HUES6 (cell line): ENCODE data around the gene HOXB7.
A peak's percentile ranks its signal among the peaks of the same experiment; 100 is the strongest.

ENCODE experiments used
- H3K27ac ChIP-seq: 2 replicates; pipeline ENCODE4 v1.7.0; 2013; ENCODE audit warnings: low read depth, mild to moderate bottlenecking, low read length, inconsistent platforms
- H3K27me3 ChIP-seq: 2 replicates; pipeline ENCODE4 v1.6.1; 2013; ENCODE audit warnings: low read length; ENCODE audit not compliant: control insufficient read depth, insufficient read depth
- H3K36me3 ChIP-seq: 2 replicates; pipeline ENCODE4 v1.6.1; 2013; ENCODE audit warnings: low read length; ENCODE audit not compliant: control insufficient read depth, insufficient read depth
- H3K4me1 ChIP-seq: 2 replicates; pipeline ENCODE4 v1.6.1; 2013; ENCODE audit warnings: low read length; ENCODE audit not compliant: control insufficient read depth, insufficient read depth
- H3K4me3 ChIP-seq: 2 replicates; pipeline ENCODE4 v1.5.1; 2013; ENCODE audit warnings: low read depth, low read length
- H3K9ac ChIP-seq: one replicate; pipeline ENCODE4 v1.6.1; 2013; ENCODE audit warnings: mild to moderate bottlenecking, low read length
- H3K9me3 ChIP-seq: 2 replicates; pipeline ENCODE4 v1.6.1; 2013; ENCODE audit warnings: low read depth, low read length; ENCODE audit not compliant: control insufficient read depth, insufficient read depth

HOXB7 gene

GRCh38 chr17:48642843-48643696 is 32.3 kb upstream of the HOXB7 start:
- H3K27me3 ChIP-seq = peaks cover 100% of the 10 kb centered on the region
- H3K9me3 ChIP-seq = no peaks in the 10 kb centered on the region
- peak overlapping the region; percentile 40; the same call in 1 of the 2 replicates for H3K4me3 ChIP-seq
- peaks cover 13% of the 10 kb centered on the region for H3K4me1 ChIP-seq
- peak overlapping the region; percentile 43 for H3K9ac ChIP-seq
- no peaks in the 10 kb centered on the region for H3K36me3 ChIP-seq
- H3K27ac ChIP-seq = no peak overlapping the region

- Histone ChIP-seq H3K9me3 (no peaks in the 10 kb centered on the region), H3K4me1 (peaks cover 13% of the 10 kb centered on the region), H3K36me3 (no peaks in the 10 kb centered on the region), H3K27ac (no peak overlapping the region), H3K4me3 (peak overlapping the region; percentile 40), H3K27me3 (peaks cover 100% of the 10 kb centered on the region), H3K9ac (peak overlapping the region; percentile 43)
These were observed 31.4 kb upstream of the HOXB7 start for GRCh38 chr17:48642059-48642842.

- Histone ChIP-seq H3K9me3 (no peaks in the 10 kb centered on the region), H3K36me3 (no peaks in the 10 kb centered on the region), H3K27ac (no peak overlapping the region), H3K4me1 (peaks cover 13% of the 10 kb centered on the region), H3K27me3 (peaks cover 100% of the 10 kb centered on the region), H3K9ac (peak overlapping the region; percentile 41), H3K4me3 (peak overlapping the region; percentile 40)
These were observed 30.8 kb upstream of the HOXB7 start for GRCh38 chr17:48641541-48642058.

- Histone ChIP-seq H3K9me3 (no peaks in the 10 kb centered on the region), H3K9ac (no peak overlapping the region), H3K27ac (no peak overlapping the region), H3K4me1 (peaks cover 7% of the 10 kb centered on the region), H3K27me3 (peaks cover 100% of the 10 kb centered on the region), H3K36me3 (no peaks in the 10 kb centered on the region), H3K4me3 (no peak overlapping the region)
These were observed 30.0 kb upstream of the HOXB7 start for GRCh38 chr17:48640858-48641180.

GRCh38 chr17:48639982-48640857 is 29.4 kb upstream of the HOXB7 start:
- peaks cover 5% of the 10 kb centered on the region; the same call in 1 of the 2 replicates for H3K4me1 ChIP-seq
- H3K4me3 ChIP-seq = no peak overlapping the region
- H3K9me3 ChIP-seq = no peaks in the 10 kb centered on the region
- peaks cover 100% of the 10 kb centered on the region for H3K27me3 ChIP-seq
- no peak overlapping the region for H3K9ac ChIP-seq
- H3K36me3 ChIP-seq = no peaks in the 10 kb centered on the region
- no peak overlapping the region for H3K27ac ChIP-seq

GRCh38 chr17:48639136-48639535 is 28.3 kb upstream of the HOXB7 start:
- H3K4me3 ChIP-seq = no peak overlapping the region; the same call in 1 of the 2 replicates
- no peak overlapping the region for H3K27ac ChIP-seq
- H3K9me3 ChIP-seq = no peaks in the 10 kb centered on the region
- H3K9ac ChIP-seq = no peak overlapping the region
- H3K4me1 ChIP-seq = peaks cover 5% of the 10 kb centered on the region; the same call in 1 of the 2 replicates
- no peaks in the 10 kb centered on the region for H3K36me3 ChIP-seq
- H3K27me3 ChIP-seq = peaks cover 100% of the 10 kb centered on the region

GRCh38 chr17:48637323-48638260 is 26.8 kb upstream of the HOXB7 start:
- peak overlapping the region; percentile 16 for H3K9ac ChIP-seq
- H3K36me3 ChIP-seq = no peaks in the 10 kb centered on the region
- H3K9me3 ChIP-seq = no peaks in the 10 kb centered on the region
- H3K4me1 ChIP-seq = peaks cover 5% of the 10 kb centered on the region; the same call in 1 of the 2 replicates
- H3K27me3 ChIP-seq = peaks cover 100% of the 10 kb centered on the region
- no peak overlapping the region for H3K4me3 ChIP-seq
- H3K27ac ChIP-seq = no peak overlapping the region

GRCh38 chr17:48636177-48637018 is 25.6 kb upstream of the HOXB7 start:
- H3K9ac ChIP-seq = peak overlapping the region; percentile 42
- H3K27ac ChIP-seq = no peak overlapping the region
- H3K4me3 ChIP-seq = 0 out of 2 replicates have a peak overlapping the region, but pooled peaks have one; percentile 16
- H3K9me3 ChIP-seq = no peaks in the 10 kb centered on the region
- H3K4me1 ChIP-seq = no peaks in the 10 kb centered on the region; the same call in 1 of the 2 replicates
- peaks cover 100% of the 10 kb centered on the region for H3K27me3 ChIP-seq
- H3K36me3 ChIP-seq = no peaks in the 10 kb centered on the region

- H3K27ac ChIP-seq = no peak overlapping the region
- H3K9ac ChIP-seq = peak overlapping the region; percentile 31
- no peaks in the 10 kb centered on the region; the same call in 1 of the 2 replicates for H3K4me1 ChIP-seq
- peaks cover 100% of the 10 kb centered on the region for H3K27me3 ChIP-seq
- no peaks in the 10 kb centered on the region for H3K9me3 ChIP-seq
- no peak overlapping the region for H3K4me3 ChIP-seq
- no peaks in the 10 kb centered on the region for H3K36me3 ChIP-seq
These were observed 23.8 kb upstream of the HOXB7 start for GRCh38 chr17:48634493-48635208.
